Caco-2 (cell line): ENCODE measurements around the gene NFE2. TPM values are rescaled to one million over a fixed set of nuclear protein-coding genes. Genes with fewer than 3 reads are reported as not detected.
A peak's percentile ranks its signal among the peaks of the same experiment; 100 is the strongest.

Experiments used
- BruUV-seq: library from RNA; stranded (reverse); fragments of 400-500 nt; replicated peaks from 2 replicates; lab custom pipeline; 2021; lab: Mats Ljungman, UMichigan
- CTCF ChIA-PET: fragments of 300-600 bp; sonication (Branson Sonifier 250); formaldehyde crosslinking; loops from one replicate; lab custom pipeline; 2022; ENCODE audit warnings: antibody characterized with exemption; lab: Charles Lee
- POLR2A ChIA-PET: fragments of 300-600 bp; sonication (Branson Sonifier 250); formaldehyde crosslinking; loops from one replicate; lab custom pipeline; 2022; ENCODE audit warnings: antibody characterized with exemption; lab: Charles Lee
- DNase-seq, 2 experiments: peaks; one replicate each; pipeline versions ENCODE4 v3.0.0 to v3.0.0-alpha.2; 2020 to 2022
- H3K27me3 ChIP-seq: replicated peaks from 2 replicates; pipeline ENCODE4 v1.6.0; 2011; ENCODE audit warnings: low read length; ENCODE audit not compliant: control insufficient read depth, insufficient read depth
- H3K36me3 ChIP-seq: 2 replicates; pipeline ENCODE4 v1.5.1; 2011; ENCODE audit warnings: low read length; ENCODE audit not compliant: control insufficient read depth, insufficient read depth
- H3K4me1 ChIP-seq: fragments of 250-450 bp; sonication (Bioruptor Pico); 2 replicates; pipeline ENCODE4 v1.5.1; 2020; ENCODE audit warnings: mild to moderate bottlenecking
- H3K4me3 ChIP-seq: 2 replicates; pipeline ENCODE4 v1.5.1; 2011; ENCODE audit warnings: low read depth, mild to moderate bottlenecking, control low read depth, low read length
- H3K9me3 ChIP-seq: fragments of 250-450 bp; sonication (Bioruptor Pico); 2 replicates; pipeline ENCODE4 v1.5.1; 2020; ENCODE audit warnings: mild to moderate bottlenecking, moderate library complexity
- H3K27ac Mint-ChIP-seq: one replicate; pipeline ENCODE4 v1.8.0; 2022; ENCODE audit warnings: mixed read lengths; ENCODE audit not compliant: unreplicated experiment
- H3K27me3 Mint-ChIP-seq: one replicate; pipeline ENCODE4 v1.8.0; 2022; ENCODE audit warnings: mixed read lengths; ENCODE audit not compliant: insufficient read depth, unreplicated experiment
- H3K36me3 Mint-ChIP-seq: one replicate; pipeline ENCODE4 v1.8.0; 2022; ENCODE audit warnings: mild to moderate bottlenecking, mixed read lengths; ENCODE audit not compliant: insufficient read depth, unreplicated experiment
- H3K4me1 Mint-ChIP-seq: one replicate; pipeline ENCODE4 v1.8.0; 2022; ENCODE audit warnings: low read depth, mixed read lengths; ENCODE audit not compliant: unreplicated experiment
- H3K4me3 Mint-ChIP-seq: one replicate; pipeline ENCODE4 v1.8.0; 2022; ENCODE audit warnings: mild to moderate bottlenecking, moderate library complexity, mixed read lengths; ENCODE audit not compliant: unreplicated experiment
- H3K9me3 Mint-ChIP-seq: one replicate; pipeline ENCODE4 v1.8.0; 2022; ENCODE audit warnings: mixed read lengths; ENCODE audit not compliant: unreplicated experiment
- intact Hi-C: fragments of 100-400 bp; cut with micrococcal nuclease; formaldehyde crosslinking; loops from one replicate; pipeline ENCODE4 v1.10.0; 2022; ENCODE audit not compliant: unreplicated experiment
- total RNA-seq: library from RNA; stranded (reverse); gene quantifications from 2 replicates; pipeline ENCODE4 v1.2.3, GENCODE V29; 2022
- TF ChIP-seq, protein P1 (sequence below), 2 experiments: fragments of 200-600 bp in 1 of 2; IDR thresholded peaks; 1 replicate in 1 of 2; 2 replicates in 1 of 2; pipeline versions ENCODE4 v1.5.1 to v1.8.0; 2011 to 2022; ENCODE audit warnings: antibody characterized with exemption in 1 of 2, control low read depth in 1 of 2, inconsistent platforms in 1 of 2, low read depth in 1 of 2, low read length in 1 of 2, mild to moderate bottlenecking in 1 of 2, moderate library complexity in 1 of 2; ENCODE audit not compliant: insufficient read depth in 1 of 2, severe bottlenecking in 1 of 2, unreplicated experiment in 1 of 2

Gene NFE2
- total RNA-seq, 1 experiment from 2014 or later, result 6.2 TPM

DNA sequence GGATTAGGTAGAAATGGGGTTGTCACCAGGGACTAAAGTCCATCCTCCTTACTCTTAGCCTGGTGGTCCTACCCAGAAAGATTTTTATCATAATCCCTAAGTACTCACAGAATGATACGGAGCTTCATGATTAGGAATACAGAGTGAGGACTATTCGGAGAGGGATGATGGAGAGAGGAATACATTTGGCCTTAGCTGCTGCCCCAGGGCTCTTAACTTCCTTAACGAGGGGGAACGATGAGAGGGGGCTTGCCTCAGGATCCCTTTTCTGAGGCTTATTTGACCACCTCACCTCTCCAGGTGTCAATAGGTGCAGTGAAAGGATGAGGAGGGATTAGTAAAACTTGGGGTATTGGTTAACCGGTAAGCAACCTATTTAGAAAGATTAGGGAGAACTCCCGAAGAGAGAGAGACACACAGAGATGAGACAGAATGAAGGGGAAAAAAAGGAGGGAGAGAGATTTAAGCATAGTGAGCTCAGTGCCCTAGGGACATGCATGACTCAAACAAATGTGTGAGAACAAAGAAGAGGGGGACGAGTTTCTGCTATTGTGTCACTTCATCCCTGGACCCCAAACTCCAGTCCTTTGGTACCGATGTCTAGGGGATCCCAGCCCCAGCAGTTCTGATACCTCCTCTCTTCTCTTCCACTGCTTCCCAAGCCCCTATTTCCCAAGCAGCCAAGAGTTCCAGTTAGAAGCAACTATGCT, 1.1 kb downstream of the NFE2 start:
- H3K4me3 ChIP-seq, result peak overlapping the region; percentile 59
- no peaks in the 10 kb centered on the region for H3K36me3 Mint-ChIP-seq
- H3K36me3 ChIP-seq, result no peaks in the 10 kb centered on the region
- CTCF ChIA-PET, result interaction anchor here (1.1 to 4.8 kb wide), 3 partner anchors 25 to 79 kb away, joined by 3 to 28 read pairs (median 3); partner anchors contain the start of gene COPZ1
- H3K4me1 ChIP-seq, result peaks cover 37% of the 10 kb centered on the region
- H3K4me1 Mint-ChIP-seq, result peaks cover 42% of the 10 kb centered on the region
- peak overlapping the region; percentile 60 for H3K27ac Mint-ChIP-seq
- DNase-seq, result no peak
- H3K9me3 ChIP-seq, result no peaks in the 10 kb centered on the region
- no peaks in the 10 kb centered on the region for H3K27me3 Mint-ChIP-seq
- H3K4me3 Mint-ChIP-seq, result peak overlapping the region; percentile 79
- intact Hi-C loops, result loop anchor here (2.0 to 5.0 kb wide), 2 partner anchors 38 to 59 kb away; no protein-coding TSS in a partner anchor
- TF ChIP-seq, protein P1, sequence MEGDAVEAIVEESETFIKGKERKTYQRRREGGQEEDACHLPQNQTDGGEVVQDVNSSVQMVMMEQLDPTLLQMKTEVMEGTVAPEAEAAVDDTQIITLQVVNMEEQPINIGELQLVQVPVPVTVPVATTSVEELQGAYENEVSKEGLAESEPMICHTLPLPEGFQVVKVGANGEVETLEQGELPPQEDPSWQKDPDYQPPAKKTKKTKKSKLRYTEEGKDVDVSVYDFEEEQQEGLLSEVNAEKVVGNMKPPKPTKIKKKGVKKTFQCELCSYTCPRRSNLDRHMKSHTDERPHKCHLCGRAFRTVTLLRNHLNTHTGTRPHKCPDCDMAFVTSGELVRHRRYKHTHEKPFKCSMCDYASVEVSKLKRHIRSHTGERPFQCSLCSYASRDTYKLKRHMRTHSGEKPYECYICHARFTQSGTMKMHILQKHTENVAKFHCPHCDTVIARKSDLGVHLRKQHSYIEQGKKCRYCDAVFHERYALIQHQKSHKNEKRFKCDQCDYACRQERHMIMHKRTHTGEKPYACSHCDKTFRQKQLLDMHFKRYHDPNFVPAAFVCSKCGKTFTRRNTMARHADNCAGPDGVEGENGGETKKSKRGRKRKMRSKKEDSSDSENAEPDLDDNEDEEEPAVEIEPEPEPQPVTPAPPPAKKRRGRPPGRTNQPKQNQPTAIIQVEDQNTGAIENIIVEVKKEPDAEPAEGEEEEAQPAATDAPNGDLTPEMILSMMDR (IDR thresholded peaks at IDR 0.05; ENCODE audit: insufficient read depth in 1 of 2, low read depth in 1 of 2, low read length in 1 of 2, severe bottlenecking in 1 of 2, unreplicated experiment in 1 of 2), result no peak
- H3K27me3 ChIP-seq, result no peaks in the 10 kb centered on the region
- no TSS peak for BruUV-seq
- POLR2A ChIA-PET, result interaction anchor here (1.3 to 3.5 kb wide), 3 partner anchors 13 to 25 kb away, joined by 6 to 26 read pairs (median 17); partner anchors contain the start of genes CBX5, COPZ1 and HNRNPA1
- no peaks in the 10 kb centered on the region for H3K9me3 Mint-ChIP-seq

DNA sequence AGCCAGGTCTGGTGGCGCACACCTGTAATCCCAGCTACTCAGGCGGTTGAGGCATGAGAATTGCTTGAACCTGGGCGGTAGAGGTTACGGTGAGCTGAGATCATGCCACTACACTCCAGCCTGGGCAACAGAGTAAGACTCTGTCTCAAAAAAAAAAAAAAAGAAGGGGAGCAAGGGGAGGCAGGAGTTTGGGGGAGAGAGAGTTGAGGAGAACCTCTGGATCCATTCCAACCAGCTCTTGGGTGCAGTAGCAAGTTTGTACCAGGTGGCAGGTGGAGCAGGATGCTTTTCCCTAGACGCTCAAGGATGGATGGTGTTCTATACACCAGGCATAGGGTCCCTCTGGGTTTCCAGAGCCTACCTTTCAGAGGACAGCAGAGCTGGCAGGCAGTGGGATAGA, 1.9 kb downstream of the NFE2 start:
- intact Hi-C loops, result no loop called here
- peaks cover 29% of the 10 kb centered on the region for H3K4me1 ChIP-seq
- Mint-ChIP-seq H3K4me1 (peaks cover 36% of the 10 kb centered on the region), H3K36me3 (no peaks in the 10 kb centered on the region), H3K27me3 (no peaks in the 10 kb centered on the region), H3K4me3 (peak overlapping the region; percentile 79), H3K9me3 (no peaks in the 10 kb centered on the region), H3K27ac (no peak overlapping the region)
- H3K4me3 ChIP-seq, result no peak overlapping the region
- no peak for DNase-seq
- no peaks in the 10 kb centered on the region for H3K36me3 ChIP-seq
- H3K27me3 ChIP-seq, result no peaks in the 10 kb centered on the region
- H3K9me3 ChIP-seq, result no peaks in the 10 kb centered on the region
- BruUV-seq, result no TSS peak
- ChIA-PET CTCF (interaction anchor here (1.1 to 4.8 kb wide), 3 partner anchors 25 to 80 kb away, joined by 3 to 28 read pairs (median 3); partner anchors contain the start of gene COPZ1), POLR2A (interaction anchor here (3.5 kb wide), 1 partner anchor 19 kb away, joined by 17 read pairs; the partner anchor contains the start of genes CBX5 and HNRNPA1)
- TF ChIP-seq, protein P1 (IDR thresholded peaks at IDR 0.05; ENCODE audit: insufficient read depth in 1 of 2, low read depth in 1 of 2, low read length in 1 of 2, severe bottlenecking in 1 of 2, unreplicated experiment in 1 of 2), result no peak

DNA sequence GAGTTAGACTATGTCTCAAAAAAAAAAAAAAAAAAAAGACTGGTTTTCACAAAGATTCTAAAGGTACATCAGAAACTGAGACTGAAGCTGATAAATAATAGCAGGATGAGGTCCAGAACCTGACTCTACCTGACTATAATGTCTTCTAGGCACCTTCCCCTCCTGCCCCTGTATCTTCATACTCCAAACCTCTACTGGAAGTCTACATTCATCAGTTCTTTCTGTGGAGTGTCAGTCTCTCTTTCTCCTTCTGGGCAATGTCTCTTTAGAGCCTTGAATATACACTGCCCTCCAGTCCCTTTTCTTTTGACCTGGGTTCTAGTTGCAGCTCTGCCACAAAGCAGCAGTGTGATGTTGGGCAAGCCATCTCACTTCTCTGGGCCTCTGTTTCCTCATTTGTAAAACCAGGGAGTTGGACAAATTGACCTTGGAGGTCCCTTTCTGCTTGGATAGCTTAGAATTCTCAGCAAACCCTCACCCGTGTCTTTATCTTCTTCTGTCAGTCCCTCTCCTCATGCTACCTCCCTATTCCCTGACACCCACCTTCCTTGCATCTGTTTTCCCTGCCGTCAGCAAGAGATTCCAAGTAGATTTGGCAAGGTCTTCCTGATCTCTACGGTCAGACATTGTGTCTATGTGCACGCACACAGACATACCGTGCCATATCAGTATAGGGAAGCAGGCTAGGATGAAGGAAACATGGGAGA, 4.3 kb downstream of the NFE2 start:
- Mint-ChIP-seq H3K27me3 (no peaks in the 10 kb centered on the region), H3K9me3 (no peaks in the 10 kb centered on the region), H3K4me1 (peaks cover 17% of the 10 kb centered on the region), H3K36me3 (no peaks in the 10 kb centered on the region), H3K27ac (no peak overlapping the region), H3K4me3 (no peak overlapping the region)
- H3K4me3 ChIP-seq, result no peak overlapping the region
- peaks cover 17% of the 10 kb centered on the region for H3K4me1 ChIP-seq
- POLR2A ChIA-PET, result interaction anchor here (0.6 to 1.3 kb wide), 2 partner anchors 17 to 68 kb away, joined by 3 to 13 read pairs; no protein-coding TSS in a partner anchor
- no peaks in the 10 kb centered on the region for H3K27me3 ChIP-seq
- H3K9me3 ChIP-seq, result no peaks in the 10 kb centered on the region
- CTCF ChIA-PET, result no interaction called here
- TF ChIP-seq, protein P1 (IDR thresholded peaks at IDR 0.05; ENCODE audit: insufficient read depth in 1 of 2, low read depth in 1 of 2, low read length in 1 of 2, severe bottlenecking in 1 of 2, unreplicated experiment in 1 of 2), result no peak
- H3K36me3 ChIP-seq, result no peaks in the 10 kb centered on the region; the same call in 1 of the 2 replicates
- BruUV-seq, result no TSS peak
- no peak for DNase-seq
- intact Hi-C loops, result no loop called here
